Karpas-422 (cell line): ENCODE measurements around the gene EVA1A. TPM values are rescaled to one million over a fixed set of nuclear protein-coding genes. Genes with fewer than 3 reads are reported as not detected.

Source experiments
- DNase-seq: peaks from one replicate; pipeline ENCODE4 v3.0.0-alpha.2; 2015
- H2AFZ ChIP-seq: fragments of 200-600 bp; sonication (generic); 2 replicates; pipeline ENCODE4 v1.6.1; 2014; ENCODE audit warnings: antibody characterized with exemption, low read length, mixed read lengths
- H3K27ac ChIP-seq: fragments of 200-600 bp; sonication (generic); 2 replicates; pipeline ENCODE4 v1.5.1; 2014; ENCODE audit warnings: mild to moderate bottlenecking, low read length, moderate library complexity
- H3K27me3 ChIP-seq: fragments of 200-600 bp; sonication (generic); 2 replicates; pipeline ENCODE4 v1.6.1; 2014; ENCODE audit warnings: low read length, mixed read lengths
- H3K36me3 ChIP-seq: fragments of 200-600 bp; sonication (generic); 2 replicates; pipeline ENCODE4 v1.6.1; 2014; ENCODE audit warnings: low read length, mixed read lengths; ENCODE audit not compliant: insufficient read depth
- H3K4me1 ChIP-seq: fragments of 200-600 bp; sonication (generic); 2 replicates; pipeline ENCODE4 v1.6.1; 2014; ENCODE audit warnings: mild to moderate bottlenecking, low read length, mixed read lengths
- H3K4me2 ChIP-seq: fragments of 200-600 bp; sonication (generic); 2 replicates; pipeline ENCODE4 v1.6.1; 2014; ENCODE audit warnings: low read length, low read depth, mild to moderate bottlenecking; ENCODE audit not compliant: poor library complexity, severe bottlenecking
- H3K4me3 ChIP-seq: fragments of 200-600 bp; sonication (generic); 2 replicates; pipeline ENCODE4 v1.5.1; 2014; ENCODE audit warnings: mild to moderate bottlenecking, antibody characterized with exemption, low read length, mixed read lengths
- H3K79me2 ChIP-seq: fragments of 200-600 bp; sonication (generic); 2 replicates; pipeline ENCODE4 v1.6.1; 2014; ENCODE audit warnings: mild to moderate bottlenecking, low read length, mixed read lengths
- H3K9ac ChIP-seq: fragments of 200-600 bp; sonication (generic); 2 replicates; pipeline ENCODE4 v1.6.0; 2014; ENCODE audit warnings: low read length
- H3K9me2 ChIP-seq: fragments of 200-600 bp; sonication (generic), shearing (Covaris generic); replicated peaks from 2 replicates; pipeline ENCODE4 v1.6.0; 2014; ENCODE audit warnings: mild to moderate bottlenecking, low read length, moderate library complexity; ENCODE audit not compliant: insufficient read depth
- H3K9me3 ChIP-seq: fragments of 300-700, 200-600 bp; sonication (generic); 2 replicates; pipeline ENCODE4 v1.6.1; 2014; ENCODE audit warnings: low read length, mixed read lengths
- H4K20me1 ChIP-seq: fragments of 200-600 bp; sonication (generic); 2 replicates; pipeline ENCODE4 v1.6.1; 2014; ENCODE audit warnings: mild to moderate bottlenecking, antibody characterized with exemption, low read length, low read depth; ENCODE audit not compliant: insufficient read depth
- total RNA-seq: library from RNA; depleted of rRNA; stranded (reverse); fragments of >200 nt; shearing (Covaris generic); gene quantifications from 2 replicates; pipeline ENCODE4 v1.2.3, GENCODE V29; 2014; ENCODE audit warnings: low replicate concordance

Gene EVA1A
- total RNA-seq, 1 experiment from 2014 or later = not detected

DNA sequence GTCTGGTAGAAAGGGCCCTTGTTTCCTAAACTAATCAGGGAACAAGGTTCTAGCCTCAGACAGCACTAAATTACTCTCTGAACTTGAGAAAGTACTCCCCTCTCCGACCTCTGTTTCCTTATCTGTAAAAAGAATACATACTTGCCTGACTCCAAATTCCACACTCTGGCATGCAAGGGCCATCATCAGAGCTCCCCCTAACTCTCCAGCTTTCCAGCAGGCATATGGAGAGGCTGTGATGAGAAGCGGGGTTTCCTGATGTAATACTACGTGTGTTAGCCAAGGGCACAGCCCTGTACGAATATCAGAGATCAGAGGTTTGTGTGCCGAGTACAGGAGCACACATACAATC lies 1.8 kb upstream of the EVA1A start:
- H3K4me3 ChIP-seq = no peak overlapping the region
- no peak overlapping the region for H3K4me2 ChIP-seq
- H2AFZ ChIP-seq = no peak overlapping the region
- no peaks in the 10 kb centered on the region for H3K36me3 ChIP-seq
- no peaks in the 10 kb centered on the region for H3K9me3 ChIP-seq
- no peaks in the 10 kb centered on the region for H3K4me1 ChIP-seq
- no peaks in the 10 kb centered on the region for H3K9me2 ChIP-seq
- no peaks in the 10 kb centered on the region for H3K79me2 ChIP-seq
- no peaks in the 10 kb centered on the region for H4K20me1 ChIP-seq
- H3K9ac ChIP-seq = no peak overlapping the region
- DNase-seq = no peak
- H3K27ac ChIP-seq = no peak overlapping the region
- H3K27me3 ChIP-seq = no peaks in the 10 kb centered on the region

DNA sequence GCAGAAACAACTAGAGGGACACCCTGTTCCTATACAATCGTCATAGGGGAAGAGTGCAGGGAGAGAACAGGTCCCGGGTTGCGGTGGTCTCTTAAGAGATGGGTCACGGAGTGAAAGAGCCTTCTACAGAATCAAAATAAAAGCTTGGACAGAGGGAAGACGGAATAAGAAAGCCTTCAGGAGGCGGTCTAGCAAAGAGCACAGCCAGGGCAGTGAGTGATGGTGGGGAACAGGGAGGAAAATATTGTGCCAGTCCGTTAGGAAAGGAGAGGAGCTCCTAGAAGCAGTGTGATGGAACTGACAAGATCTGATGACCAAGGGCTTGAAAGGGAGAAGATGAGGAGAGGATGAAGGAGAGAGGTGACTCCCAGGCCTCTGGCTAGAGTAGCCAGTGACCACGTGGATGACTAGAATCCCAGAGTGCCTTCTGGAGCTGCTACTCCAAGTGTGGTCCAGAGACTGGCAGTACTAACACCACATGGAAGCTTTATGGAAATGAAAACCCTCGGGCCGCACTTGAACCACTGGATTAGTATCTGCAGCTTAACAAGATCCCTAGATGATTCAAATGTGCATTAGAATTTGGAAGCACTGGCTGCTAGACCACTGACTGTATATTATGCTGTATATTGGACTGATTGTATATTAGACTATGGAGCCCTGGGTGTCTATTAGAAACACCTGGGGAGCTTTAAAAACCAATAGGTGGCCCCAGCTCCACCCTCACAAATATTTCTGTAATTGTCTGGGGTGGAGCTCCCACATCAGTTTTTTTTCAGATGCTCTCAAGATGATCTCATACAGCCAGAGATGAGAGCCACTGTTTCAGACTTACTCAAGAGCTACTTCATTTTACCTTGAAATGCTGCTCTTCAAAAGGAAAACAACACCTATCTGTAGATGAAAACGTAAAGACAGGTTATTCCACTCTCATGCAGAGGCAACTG lies 1.1 kb upstream of the EVA1A start:
- Histone ChIP-seq H3K4me2 (no peak overlapping the region), H3K27me3 (no peaks in the 10 kb centered on the region), H3K79me2 (no peaks in the 10 kb centered on the region), H3K36me3 (no peaks in the 10 kb centered on the region), H3K4me1 (no peaks in the 10 kb centered on the region), H4K20me1 (no peaks in the 10 kb centered on the region), H3K4me3 (no peak overlapping the region), H2AFZ (no peak overlapping the region), H3K9me3 (no peaks in the 10 kb centered on the region), H3K9ac (no peak overlapping the region), H3K27ac (no peak overlapping the region), H3K9me2 (no peaks in the 10 kb centered on the region)
- DNase-seq = no peak

GRCh38 chr2:75560022-75560767 lies 544 bp downstream of the EVA1A start:
- Histone ChIP-seq H3K9ac (no peak overlapping the region), H3K27ac (no peak overlapping the region), H4K20me1 (no peaks in the 10 kb centered on the region), H3K9me2 (no peaks in the 10 kb centered on the region), H3K9me3 (no peaks in the 10 kb centered on the region), H3K4me3 (no peak overlapping the region), H2AFZ (no peak overlapping the region), H3K4me1 (no peaks in the 10 kb centered on the region), H3K27me3 (no peaks in the 10 kb centered on the region), H3K79me2 (no peaks in the 10 kb centered on the region), H3K36me3 (no peaks in the 10 kb centered on the region), H3K4me2 (no peak overlapping the region)
- DNase-seq = no peak

DNA sequence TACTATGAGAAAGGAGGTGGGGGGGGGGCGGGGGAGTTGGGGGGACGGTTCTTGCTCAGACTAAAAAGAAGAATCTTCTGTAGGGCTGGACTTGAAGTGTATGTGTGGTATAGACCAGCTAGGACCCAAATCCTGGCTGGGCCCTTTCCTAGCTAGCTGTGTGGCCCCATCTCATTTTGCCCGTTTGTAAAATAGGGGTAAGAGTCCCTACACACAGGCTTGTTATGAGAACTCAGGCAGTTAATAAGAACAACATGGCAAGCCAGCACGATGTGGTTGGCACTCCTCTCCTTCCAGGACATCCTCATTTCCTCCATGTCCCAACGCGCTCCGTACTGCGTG lies 1.1 kb downstream of the EVA1A start:
- H3K27me3 ChIP-seq = no peaks in the 10 kb centered on the region
- no peaks in the 10 kb centered on the region for H4K20me1 ChIP-seq
- no peaks in the 10 kb centered on the region for H3K9me2 ChIP-seq
- H3K4me1 ChIP-seq = no peaks in the 10 kb centered on the region
- H2AFZ ChIP-seq = no peak overlapping the region
- H3K79me2 ChIP-seq = no peaks in the 10 kb centered on the region
- H3K36me3 ChIP-seq = no peaks in the 10 kb centered on the region
- no peak overlapping the region for H3K9ac ChIP-seq
- H3K4me2 ChIP-seq = no peak overlapping the region
- no peak for DNase-seq
- H3K4me3 ChIP-seq = no peak overlapping the region
- H3K9me3 ChIP-seq = no peaks in the 10 kb centered on the region
- H3K27ac ChIP-seq = no peak overlapping the region

DNA sequence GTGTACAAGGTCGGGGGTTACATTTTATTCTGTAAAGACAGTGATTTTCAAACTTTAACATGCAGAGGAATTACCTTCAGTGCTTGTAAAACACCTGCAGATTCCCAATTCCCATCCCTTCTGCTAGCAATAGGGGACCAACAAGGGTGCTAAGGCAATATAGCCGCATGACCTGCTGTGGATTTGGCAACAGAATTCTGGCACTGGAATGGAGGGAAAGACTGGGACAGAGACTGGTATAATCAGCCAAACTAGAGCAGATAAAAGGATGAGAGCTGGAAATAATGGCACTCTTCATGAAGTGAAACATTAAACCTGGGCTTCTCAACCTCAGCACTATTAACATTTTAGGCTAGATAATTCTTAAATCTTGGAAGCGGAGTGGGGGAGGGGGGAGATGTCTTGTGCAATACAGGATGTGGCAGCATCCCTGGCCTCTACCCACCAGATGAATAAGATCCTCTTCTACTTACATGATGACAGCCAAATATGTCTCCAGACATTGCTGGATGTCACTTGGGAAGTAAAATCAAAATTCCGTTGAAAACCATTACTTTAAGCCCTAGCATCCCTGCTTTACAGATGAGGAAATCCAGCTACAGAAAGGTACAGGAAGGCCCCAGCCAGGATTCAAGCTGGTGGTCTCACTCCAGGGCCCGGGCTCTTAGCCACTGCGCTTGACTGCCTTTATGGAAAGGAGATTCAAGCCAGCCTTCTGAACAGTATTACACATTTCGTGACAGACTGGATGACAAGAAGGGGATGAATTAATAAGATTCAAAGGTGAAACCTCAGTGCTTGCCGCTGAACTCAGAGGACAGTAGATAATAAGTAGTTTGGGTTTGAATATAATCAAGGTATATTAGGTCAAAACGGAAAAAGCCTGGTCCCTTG lies 1.7 kb downstream of the EVA1A start:
- H3K4me1 ChIP-seq = no peaks in the 10 kb centered on the region
- no peaks in the 10 kb centered on the region for H3K36me3 ChIP-seq
- no peak overlapping the region for H3K4me3 ChIP-seq
- no peaks in the 10 kb centered on the region for H3K27me3 ChIP-seq
- H3K9me3 ChIP-seq = no peaks in the 10 kb centered on the region
- no peak overlapping the region for H3K9ac ChIP-seq
- DNase-seq = no peak
- no peak overlapping the region for H2AFZ ChIP-seq
- H3K27ac ChIP-seq = no peak overlapping the region
- H3K4me2 ChIP-seq = no peak overlapping the region
- H3K79me2 ChIP-seq = no peaks in the 10 kb centered on the region
- H3K9me2 ChIP-seq = no peaks in the 10 kb centered on the region
- no peaks in the 10 kb centered on the region for H4K20me1 ChIP-seq

- H3K79me2 ChIP-seq = no peaks in the 10 kb centered on the region
- no peak overlapping the region for H3K9ac ChIP-seq
- no peak overlapping the region for H3K4me2 ChIP-seq
These were observed 2.6 kb downstream of the EVA1A start for GRCh38 chr2:75558136-75558535.

GRCh38 chr2:75557474-75558133 lies 3.1 kb downstream of the EVA1A start:
- Histone ChIP-seq H3K4me3 (no peak overlapping the region), H2AFZ (no peak overlapping the region), H3K27me3 (no peaks in the 10 kb centered on the region), H4K20me1 (no peaks in the 10 kb centered on the region), H3K9ac (no peak overlapping the region), H3K9me3 (no peaks in the 10 kb centered on the region), H3K9me2 (no peaks in the 10 kb centered on the region), H3K27ac (no peak overlapping the region), H3K4me1 (no peaks in the 10 kb centered on the region), H3K79me2 (no peaks in the 10 kb centered on the region), H3K36me3 (no peaks in the 10 kb centered on the region), H3K4me2 (no peak overlapping the region)
- no peak for DNase-seq

More at GRCh38 chr2:75558136-75558535, 2.6 kb downstream of the EVA1A start:
- no peaks in the 10 kb centered on the region for H3K9me3 ChIP-seq
- no peaks in the 10 kb centered on the region for H3K9me2 ChIP-seq
- H2AFZ ChIP-seq = no peak overlapping the region
- H3K4me1 ChIP-seq = no peaks in the 10 kb centered on the region
- no peak for DNase-seq
- H3K4me3 ChIP-seq = no peak overlapping the region
- H4K20me1 ChIP-seq = no peaks in the 10 kb centered on the region
- no peaks in the 10 kb centered on the region for H3K27me3 ChIP-seq
- no peak overlapping the region for H3K27ac ChIP-seq
- no peaks in the 10 kb centered on the region for H3K36me3 ChIP-seq
